SU-DHL-6 (cell line): Measurements from ENCODE around the gene SKP1.

Experiments used
- CTCF ChIP-seq: fragments of 200-600 bp; sonication (generic); IDR thresholded peaks from one replicate; pipeline ENCODE4 v1.5.1; 2017; ENCODE audit warnings: antibody characterized with exemption, mild to moderate bottlenecking, low read length, moderate library complexity; ENCODE audit not compliant: insufficient read depth, poor library complexity, severe bottlenecking
- EZH2phosphoT487 ChIP-seq: fragments of 200-600 bp; sonication (generic), shearing (Covaris generic); conservative IDR thresholded peaks from 2 replicates; pipeline ENCODE4 v1.6.1; 2018; ENCODE audit warnings: mild to moderate bottlenecking, antibody characterized with exemption, low read length, moderate library complexity, mixed read lengths

GRCh38 chr5:134139377-134139851 lies 37.3 kb downstream of the SKP1 start:
- TF ChIP-seq EZH2phosphoT487 (no peak), CTCF (no peak)
